GM12878 (cell line): ENCODE data around the gene PDE9A. TPM values are rescaled to one million over a fixed set of nuclear protein-coding genes. Genes with fewer than 3 reads are reported as not detected.

Experiments used
- ATAC-seq: fragments of 200-7000 bp; cut with Tn5 transposase; 3 replicates; pipeline ENCODE4 v1.9.1; 2020; ENCODE audit warnings: mild to moderate bottlenecking, moderate library complexity
- BruUV-seq: library from RNA; stranded (reverse); fragments of 400-500 nt; replicated peaks from 2 replicates; lab custom pipeline; 2021; lab: Mats Ljungman, UMichigan
- CTCF ChIA-PET: fragments of 300-600 bp; sonication (Branson Sonifier 250); formaldehyde crosslinking; extraction: SDS; loops from one replicate; lab custom pipeline; 2021; ENCODE audit warnings: inconsistent platforms; lab: Yijun Ruan, JAX
- POLR2A ChIA-PET: fragments of 350-600 bp; formaldehyde crosslinking; extraction: SDS; loops from one replicate; lab custom pipeline; 2021; ENCODE audit warnings: inconsistent platforms; lab: Charles Lee
- RAD21 ChIA-PET: fragments of 300-600 bp; sonication (Branson Sonifier 250); formaldehyde crosslinking; loops from one replicate; lab custom pipeline; 2023; ENCODE audit warnings: antibody characterized with exemption; ENCODE audit not compliant: unreplicated experiment; lab: Charles Lee
- SMC1A ChIA-PET: fragments of 300-600 bp; sonication (Branson Sonifier 250); formaldehyde crosslinking; loops from one replicate; lab custom pipeline; 2023; ENCODE audit not compliant: unreplicated experiment, uncharacterized antibody; lab: Charles Lee
- DNase-seq: peaks from one replicate; pipeline ENCODE4 v3.0.0-alpha.2; 2011; ENCODE audit warnings: low read depth, low spot score
- FAIRE-seq: peaks from 3 replicates; lab custom pipeline; 2011; peaks lifted over from hg19 to GRCh38; lab: Jason Lieb, UNC
- H2AFZ ChIP-seq: 2 replicates; pipeline ENCODE4 v1.6.0; 2011; ENCODE audit warnings: low read depth, low read length, control low read depth; ENCODE audit not compliant: control insufficient read depth
- H3K27ac ChIP-seq: 2 replicates; pipeline ENCODE4 v1.5.1; 2011; ENCODE audit warnings: control low read depth; ENCODE audit not compliant: control insufficient read depth, insufficient read depth
- H3K27me3 ChIP-seq, 2 experiments: replicated peaks in 1 of 2; 2 replicates each; pipeline versions ENCODE4 v1.6.0 to v1.6.1; 2011; ENCODE audit warnings: low read length in 1 of 2; ENCODE audit not compliant: control insufficient read depth in 2 of 2, insufficient read depth in 2 of 2
- H3K36me3 ChIP-seq, 2 experiments: 2 replicates each; pipeline ENCODE4 v1.5.1; 2011; ENCODE audit warnings: low read length in 1 of 2; ENCODE audit not compliant: control insufficient read depth in 2 of 2, insufficient read depth in 2 of 2
- H3K4me1 ChIP-seq: 2 replicates; pipeline ENCODE4 v1.6.1; 2011; ENCODE audit warnings: mild to moderate bottlenecking, low read length, moderate library complexity, mixed read lengths; ENCODE audit not compliant: control insufficient read depth, insufficient read depth
- H3K4me2 ChIP-seq: 2 replicates; pipeline ENCODE4 v1.6.0; 2011; ENCODE audit warnings: control low read depth; ENCODE audit not compliant: control insufficient read depth, insufficient read depth
- H3K4me3 ChIP-seq: fragments of 200-600 bp; sonication (generic); 2 replicates; pipeline ENCODE4 v1.5.1; 2016
- H3K79me2 ChIP-seq: 2 replicates; pipeline ENCODE4 v1.6.0; 2011; ENCODE audit warnings: low read length; ENCODE audit not compliant: control insufficient read depth, insufficient read depth
- H3K9ac ChIP-seq: 2 replicates; pipeline ENCODE4 v1.8.0; 2011; ENCODE audit warnings: low read length, control low read depth, mixed read lengths; ENCODE audit not compliant: control insufficient read depth, insufficient read depth
- H3K9me3 ChIP-seq: replicated peaks from 3 replicates; pipeline ENCODE4 v1.5.1; 2011; ENCODE audit warnings: mild to moderate bottlenecking, low read length; ENCODE audit not compliant: control insufficient read depth, insufficient read depth
- H4K20me1 ChIP-seq: 2 replicates; pipeline ENCODE4 v1.6.0; 2011; ENCODE audit not compliant: control insufficient read depth, insufficient read depth
- CBX3 ChIP-seq: fragments of 200-600 bp; sonication (generic); IDR thresholded peaks from 2 replicates; pipeline ENCODE4 v1.6.1; 2016; ENCODE audit warnings: low read depth, borderline replicate concordance
- CREB1 ChIP-seq: IDR thresholded peaks from 2 replicates; pipeline ENCODE4 v1.6.1; 2012; ENCODE audit warnings: low read depth, mild to moderate bottlenecking, inconsistent platforms
- GATAD2B ChIP-seq: fragments of 450-650 bp; conservative IDR thresholded peaks from 2 replicates; pipeline ENCODE4 v1.6.1; 2017; ENCODE audit warnings: low read depth, mild to moderate bottlenecking, moderate library complexity
- HSF1 ChIP-seq: fragments of 150-350 bp; IDR thresholded peaks from 2 replicates; pipeline ENCODE4 v1.6.1; 2014; ENCODE audit warnings: mild to moderate bottlenecking, low read depth, low read length
- IKZF2 ChIP-seq, 2 experiments: fragments of 450-650 bp; IDR thresholded peaks; 2 replicates each; pipeline ENCODE4 v1.6.1; 2017; ENCODE audit warnings: mild to moderate bottlenecking in 2 of 2, moderate library complexity in 2 of 2
- IRF4 ChIP-seq: IDR thresholded peaks from 2 replicates; pipeline ENCODE4 v1.6.1; 2011; ENCODE audit warnings: low read depth, low read length
- MEF2B ChIP-seq: fragments of 450-650 bp; IDR thresholded peaks from 2 replicates; pipeline ENCODE4 v1.6.1; 2018; ENCODE audit warnings: mild to moderate bottlenecking, moderate library complexity; ENCODE audit not compliant: partially characterized antibody, poor library complexity, severe bottlenecking
- MTA3 ChIP-seq: IDR thresholded peaks from 2 replicates; pipeline ENCODE4 v1.6.1; 2012; ENCODE audit warnings: low read length, inconsistent platforms, borderline replicate concordance
- MXI1 ChIP-seq: fragments of 150-350 bp; IDR thresholded peaks from 2 replicates; pipeline ENCODE4 v1.6.1; 2011; ENCODE audit warnings: low read depth, mild to moderate bottlenecking, inconsistent platforms, low read length, improper control_type of control experiment
- NKRF ChIP-seq: fragments of 450-650 bp; conservative IDR thresholded peaks from 2 replicates; pipeline ENCODE4 v1.6.1; 2017; ENCODE audit warnings: mild to moderate bottlenecking, moderate library complexity
- POLR2AphosphoS5 ChIP-seq: IDR thresholded peaks from 2 replicates; pipeline ENCODE4 v1.6.1; 2011; ENCODE audit warnings: mild to moderate bottlenecking, low read length, inconsistent platforms
- POU2F2 ChIP-seq: IDR thresholded peaks from 3 replicates; pipeline ENCODE4 v1.6.1; 2011; ENCODE audit warnings: low read depth, mild to moderate bottlenecking, low read length, borderline replicate concordance
- SKIL ChIP-seq: fragments of 450-650 bp; IDR thresholded peaks from 2 replicates; pipeline ENCODE4 v1.6.1; 2017; ENCODE audit warnings: mild to moderate bottlenecking, low read depth, inconsistent platforms; ENCODE audit not compliant: poor library complexity, severe bottlenecking
- ZNF207 ChIP-seq: fragments of 450-650 bp; IDR thresholded peaks from 2 replicates; pipeline ENCODE4 v1.6.1; 2014; ENCODE audit warnings: antibody characterized with exemption, mild to moderate bottlenecking, borderline replicate concordance
- ZNF217 ChIP-seq: fragments of 450-650 bp; IDR thresholded peaks from 2 replicates; pipeline ENCODE4 v1.6.1; 2017; ENCODE audit warnings: antibody characterized with exemption, mild to moderate bottlenecking
- ZNF592 ChIP-seq: fragments of 450-650 bp; IDR thresholded peaks from 2 replicates; pipeline ENCODE4 v1.6.1; 2017; ENCODE audit warnings: mild to moderate bottlenecking, moderate library complexity
- WGBS: methylation state at CpG from one replicate; pipeline ENCODE4 v1.1.6; 2016; ENCODE audit warnings: low lambda C conversion rate; ENCODE audit not compliant: insufficient replicate concordance, insufficient coverage; ENCODE audit errors: missing lambda C conversion rate; 5-methylcytosine and 5-hydroxymethylcytosine counted together
- in situ Hi-C: fragments of 300-500 bp; cut with MboI; formaldehyde crosslinking; loops from 9 replicates; pipeline ENCODE4 v1.14.3; 2018; ENCODE audit warnings: mixed read lengths
- intact Hi-C: fragments of 100-400 bp; cut with micrococcal nuclease; formaldehyde crosslinking; loops from one replicate; pipeline ENCODE4 v1.14.2; 2022; ENCODE audit not compliant: unreplicated experiment
- polyA plus RNA-seq, 11 experiments: library from polyadenylated mRNA; depleted of rRNA in 4 of 11; unstranded in 6 of 11; stranded (reverse) in 5 of 11; fragments of >200 nt; fragmentation: Nextera tagmentation in 4 of 11; fragmentation: Illumina TruSeq in 1 of 11; extraction: Ambion mirVana in 4 of 11; extraction: Trizol in 1 of 11; gene quantifications; 1 replicate in 1 of 11; 2 replicates in 10 of 11; pipeline versions ENCODE4 v1.2.1 to v1.2.3, GENCODE V29; 2011 to 2016; ENCODE audit warnings: inconsistent platforms in 2 of 11, missing spikeins in 2 of 11, low read depth in 1 of 11
- total RNA-seq, 4 experiments: library from RNA; depleted of rRNA in 3 of 4; stranded (reverse); fragments of >200 nt in 3 of 4; fragmentation: Illumina TruSeq in 1 of 4; extraction: Trizol in 1 of 4; gene quantifications; 2 replicates each; pipeline versions ENCODE4 v1.2.1 to v1.2.3, GENCODE V29; 2013 to 2021

The PDE9A gene
- total and polyA plus RNA-seq, 10 of the 15 experiments (the other 5 are each of a cell fraction or from before 2014, with no cell fraction given) = 0.08 to 0.45 (median 0.20) TPM; not detected in 1

- ChIA-PET SMC1A (no interaction called here), POLR2A (no interaction called here), RAD21 (interaction anchor here (0.5 kb wide), 1 partner anchor 29 kb away, joined by 4 read pairs; no protein-coding TSS in a partner anchor), CTCF (no interaction called here)
- Histone ChIP-seq H3K4me3 (no peak overlapping the region), H3K4me2 (no peak overlapping the region), H4K20me1 (no peaks in the 10 kb centered on the region), H3K27ac (no peak overlapping the region), H2AFZ (no peak overlapping the region), H3K79me2 (no peaks in the 10 kb centered on the region), H3K9ac (no peak overlapping the region), H3K27me3 (peaks cover 0 to 3% of the 10 kb centered on the region in 2 experiments; a peak in 3 of 4 replicates), H3K9me3 (no peaks in the 10 kb centered on the region; the same call in 2 of the 3 replicates), H3K36me3 (no peaks in the 10 kb centered on the region), H3K4me1 (no peaks in the 10 kb centered on the region)
- FAIRE-seq (no peak), DNase-seq (no peak), ATAC-seq (no peak)
- BruUV-seq = no TSS peak
- in situ Hi-C loops (no loop called here), intact Hi-C loops (no loop called here)
- WGBS = 21% methylated on average over 7 of the region's 7 CpGs
- TF ChIP-seq MTA3 (no peak), MEF2B (no peak), MXI1 (no peak), POU2F2 (no peak), CBX3 (no peak), GATAD2B (no peak), POLR2AphosphoS5 (no peak), ZNF217 (no peak), ZNF592 (no peak), ZNF207 (no peak), IRF4 (no peak), NKRF (no peak), HSF1 (no peak), CREB1 (no peak), IKZF2 (IDR thresholded peaks at IDR 0.05) (no peak), SKIL (no peak)
Measured at GRCh38 chr21:42623694-42624093, 29.7 kb upstream of the PDE9A start.
